CD8-positive, alpha-beta memory T cell (primary cell): Measurements from ENCODE around the gene KRT82. TPM values are rescaled to one million over a fixed set of nuclear protein-coding genes. Genes with fewer than 3 reads are reported as not detected.
A peak's percentile ranks its signal among the peaks of the same experiment; 100 is the strongest.

ENCODE experiments used
- CTCF ChIA-PET: fragments of 350-600 bp; sonication (Branson Sonifier 250); formaldehyde crosslinking; loops from one replicate; lab custom pipeline; 2021; ENCODE audit warnings: antibody characterized with exemption; lab: Charles Lee
- POLR2A ChIA-PET: fragments of 350-600 bp; sonication (Branson Sonifier 250); formaldehyde crosslinking; loops from one replicate; lab custom pipeline; 2021; ENCODE audit warnings: antibody characterized with exemption; lab: Charles Lee
- DNase-seq, 5 donors: peaks; one replicate each; pipeline versions ENCODE4 v3.0.0 to v3.0.0-alpha.2; 2020 to 2022; ENCODE audit warnings: mixed read lengths in 1 of 5
- H3K27ac ChIP-seq: one replicate; pipeline ENCODE4 v1.7.0; 2013; ENCODE audit warnings: low read depth, mild to moderate bottlenecking, low read length, moderate library complexity
- H3K27me3 ChIP-seq: 2 replicates; pipeline ENCODE4 v1.7.0; 2013; ENCODE audit warnings: low read length, mild to moderate bottlenecking; ENCODE audit not compliant: insufficient read depth, poor library complexity, severe bottlenecking
- H3K36me3 ChIP-seq: 2 replicates; pipeline ENCODE4 v1.7.0; 2013; ENCODE audit warnings: mild to moderate bottlenecking, low read length, moderate library complexity; ENCODE audit not compliant: insufficient read depth
- H3K4me1 ChIP-seq: 2 replicates; pipeline ENCODE4 v1.7.0; 2013; ENCODE audit warnings: mild to moderate bottlenecking, low read length, moderate library complexity; ENCODE audit not compliant: insufficient read depth
- H3K4me3 ChIP-seq: 2 replicates; pipeline ENCODE4 v1.7.0; 2013; ENCODE audit warnings: mild to moderate bottlenecking, low read length
- H3K9me3 ChIP-seq: 2 replicates; pipeline ENCODE4 v1.7.0; 2013; ENCODE audit warnings: mild to moderate bottlenecking, low read length
- H3K27ac Mint-ChIP-seq, 8 donors: one replicate each; pipeline ENCODE4 v1.8.0; 2020 to 2021; ENCODE audit warnings: mixed read lengths in 8 of 8, mild to moderate bottlenecking in 6 of 8, inconsistent platforms in 3 of 8, moderate library complexity in 3 of 8
- H3K27me3 Mint-ChIP-seq, 2 donors: one replicate each; pipeline ENCODE4 v1.8.0; 2020 to 2021; ENCODE audit warnings: mixed read lengths in 2 of 2, mild to moderate bottlenecking in 1 of 2, moderate library complexity in 1 of 2
- H3K36me3 Mint-ChIP-seq, 3 donors: one replicate each; pipeline ENCODE4 v1.8.0; 2020 to 2021; ENCODE audit warnings: mixed read lengths in 3 of 3, inconsistent platforms in 1 of 3, mild to moderate bottlenecking in 1 of 3
- H3K4me1 Mint-ChIP-seq, 3 donors: one replicate each; pipeline ENCODE4 v1.8.0; 2020 to 2021; ENCODE audit warnings: mixed read lengths in 3 of 3, inconsistent platforms in 1 of 3, mild to moderate bottlenecking in 1 of 3
- H3K4me3 Mint-ChIP-seq, 7 donors: one replicate each; pipeline ENCODE4 v1.8.0; 2020 to 2021; ENCODE audit warnings: mixed read lengths in 7 of 7, mild to moderate bottlenecking in 6 of 7, moderate library complexity in 4 of 7, inconsistent platforms in 2 of 7
- H3K9me3 Mint-ChIP-seq, 5 donors: one replicate each; pipeline ENCODE4 v1.8.0; 2020 to 2022; ENCODE audit warnings: mixed read lengths in 5 of 5, mild to moderate bottlenecking in 3 of 5, moderate library complexity in 2 of 5, inconsistent platforms in 1 of 5
- polyA plus RNA-seq: library from polyadenylated mRNA; unstranded; fragments of 300-500 nt; fragmentation: Illumina TruSeq; gene quantifications from one replicate; pipeline ENCODE4 v1.2.3, GENCODE V29; 2021
- total RNA-seq, 2 experiments: library from RNA; stranded (reverse); gene quantifications; one replicate each; pipeline ENCODE4 v1.2.3, GENCODE V29; 2021

KRT82 gene
- total and polyA plus RNA-seq, 3 experiments from 2014 or later: not detected

GRCh38 chr12:52364061-52364460, 42.1 kb downstream of the KRT82 start:
- ChIA-PET CTCF (interaction anchor here (1.3 kb wide), 1 partner anchor 36 kb away, joined by 3 read pairs; no protein-coding TSS in a partner anchor), POLR2A (no interaction called here)
- Histone ChIP-seq H3K36me3 (no peaks in the 10 kb centered on the region), H3K4me3 (no peak overlapping the region), H3K27ac (no peak overlapping the region), H3K9me3 (no peaks in the 10 kb centered on the region), H3K4me1 (peaks cover 9% of the 10 kb centered on the region), H3K27me3 (peaks cover 3% of the 10 kb centered on the region)
- no peak overlapping the region for H3K4me3 Mint-ChIP-seq
- DNase-seq: no peak
- H3K27ac Mint-ChIP-seq: no peak overlapping the region
- no peaks in the 10 kb centered on the region for H3K36me3 Mint-ChIP-seq
- peaks cover 14 to 20% of the 10 kb centered on the region in 2 donors for H3K27me3 Mint-ChIP-seq
- H3K9me3 Mint-ChIP-seq: no peaks in the 10 kb centered on the region
- H3K4me1 Mint-ChIP-seq: peaks cover 15 to 31% (median 26%) of the 10 kb centered on the region in 3 donors

- H3K9me3 Mint-ChIP-seq: no peaks in the 10 kb centered on the region
- DNase-seq: no peak
- Histone ChIP-seq H3K27ac (no peak overlapping the region), H3K27me3 (peaks cover 3% of the 10 kb centered on the region), H3K36me3 (no peaks in the 10 kb centered on the region), H3K4me1 (peaks cover 18% of the 10 kb centered on the region), H3K4me3 (no peak overlapping the region), H3K9me3 (no peaks in the 10 kb centered on the region)
- no peak overlapping the region for H3K27ac Mint-ChIP-seq
- H3K36me3 Mint-ChIP-seq: no peaks in the 10 kb centered on the region
- ChIA-PET CTCF (interaction anchor here (1.3 kb wide), 1 partner anchor 35 kb away, joined by 3 read pairs; no protein-coding TSS in a partner anchor), POLR2A (no interaction called here)
- peaks cover 24 to 40% (median 35%) of the 10 kb centered on the region in 3 donors for H3K4me1 Mint-ChIP-seq
- H3K27me3 Mint-ChIP-seq: peaks cover 8 to 14% of the 10 kb centered on the region in 2 donors
- H3K4me3 Mint-ChIP-seq: peak overlapping the region in 1 of 7 donors; percentile 70
Observed at GRCh38 chr12:52363111-52363679, 42.9 kb downstream of the KRT82 start.

- H3K4me1 Mint-ChIP-seq: peaks cover 28 to 48% (median 42%) of the 10 kb centered on the region in 3 donors
- ChIA-PET CTCF (interaction anchor here (1.6 to 2.6 kb wide), 5 partner anchors 10 to 518 kb away, joined by 4 to 13 read pairs (median 7); no protein-coding TSS in a partner anchor), POLR2A (no interaction called here)
- H3K27ac Mint-ChIP-seq: no peak overlapping the region
- H3K27me3 ChIP-seq: peaks cover 3% of the 10 kb centered on the region
- no peaks in the 10 kb centered on the region for H3K9me3 ChIP-seq
- peaks cover 22% of the 10 kb centered on the region for H3K4me1 ChIP-seq
- H3K36me3 ChIP-seq: no peaks in the 10 kb centered on the region
- no peaks in the 10 kb centered on the region for H3K9me3 Mint-ChIP-seq
- no peaks in the 10 kb centered on the region for H3K36me3 Mint-ChIP-seq
- H3K27me3 Mint-ChIP-seq: peaks cover 4 to 9% of the 10 kb centered on the region in 2 donors
- DNase-seq: no peak
- H3K4me3 Mint-ChIP-seq: no peak overlapping the region
- no peak overlapping the region for H3K4me3 ChIP-seq
- no peak overlapping the region for H3K27ac ChIP-seq
Observed at GRCh38 chr12:52362118-52362726, 43.9 kb downstream of the KRT82 start.

- peak overlapping the region in 3 of 8 donors; percentile 0 to 34 (median 3) for H3K27ac Mint-ChIP-seq
- ChIA-PET CTCF (interaction anchor here (1.6 to 2.6 kb wide), 5 partner anchors 10 to 518 kb away, joined by 4 to 13 read pairs (median 7); no protein-coding TSS in a partner anchor), POLR2A (no interaction called here)
Observed at GRCh38 chr12:52361553-52361952, 44.6 kb downstream of the KRT82 start.

GRCh38 chr12:52360663-52361271, 45.4 kb downstream of the KRT82 start:
- Mint-ChIP-seq H3K9me3 (no peaks in the 10 kb centered on the region), H3K27ac (peak overlapping the region in 1 of 8 donors; percentile 13), H3K27me3 (peaks cover 4 to 8% of the 10 kb centered on the region in 2 donors), H3K4me3 (no peak overlapping the region), H3K4me1 (peaks cover 28 to 48% (median 42%) of the 10 kb centered on the region in 3 donors), H3K36me3 (no peaks in the 10 kb centered on the region)
- no peak overlapping the region for H3K27ac ChIP-seq
- peaks cover 22% of the 10 kb centered on the region for H3K4me1 ChIP-seq
- peaks cover 3% of the 10 kb centered on the region for H3K27me3 ChIP-seq
- CTCF ChIA-PET: interaction anchor here (1.6 to 2.6 kb wide), 5 partner anchors 10 to 519 kb away, joined by 4 to 13 read pairs (median 7); no protein-coding TSS in a partner anchor
- H3K9me3 ChIP-seq: no peaks in the 10 kb centered on the region
- POLR2A ChIA-PET: no interaction called here
- DNase-seq: no peak
- H3K36me3 ChIP-seq: no peaks in the 10 kb centered on the region
- H3K4me3 ChIP-seq: no peak overlapping the region

More at GRCh38 chr12:52361553-52361952, 44.6 kb downstream of the KRT82 start:
- H3K27me3 Mint-ChIP-seq: peaks cover 4 to 8% of the 10 kb centered on the region in 2 donors
- Histone ChIP-seq H3K9me3 (no peaks in the 10 kb centered on the region), H3K27me3 (peaks cover 3% of the 10 kb centered on the region), H3K27ac (no peak overlapping the region), H3K36me3 (no peaks in the 10 kb centered on the region), H3K4me3 (no peak overlapping the region), H3K4me1 (peaks cover 22% of the 10 kb centered on the region)
- no peaks in the 10 kb centered on the region for H3K9me3 Mint-ChIP-seq
- H3K36me3 Mint-ChIP-seq: no peaks in the 10 kb centered on the region
- peak overlapping the region in 2 of 7 donors; percentile 1 to 17 for H3K4me3 Mint-ChIP-seq
- peaks cover 28 to 48% (median 42%) of the 10 kb centered on the region in 3 donors for H3K4me1 Mint-ChIP-seq
- DNase-seq: peak in 1 of 5 donors; percentile 13

- no peak overlapping the region for H3K4me3 Mint-ChIP-seq
- Histone ChIP-seq H3K36me3 (no peaks in the 10 kb centered on the region), H3K4me3 (no peak overlapping the region), H3K27ac (no peak overlapping the region), H3K27me3 (peaks cover 3% of the 10 kb centered on the region), H3K9me3 (no peaks in the 10 kb centered on the region), H3K4me1 (peaks cover 22% of the 10 kb centered on the region)
- H3K4me1 Mint-ChIP-seq: peaks cover 28 to 48% (median 42%) of the 10 kb centered on the region in 3 donors
- POLR2A ChIA-PET: no interaction called here
- CTCF ChIA-PET: interaction anchor here (2.1 to 2.6 kb wide), 4 partner anchors 9 to 520 kb away, joined by 6 to 13 read pairs (median 8); no protein-coding TSS in a partner anchor
- no peaks in the 10 kb centered on the region for H3K36me3 Mint-ChIP-seq
- no peaks in the 10 kb centered on the region for H3K9me3 Mint-ChIP-seq
- H3K27me3 Mint-ChIP-seq: peaks cover 5% of the 10 kb centered on the region in 2 donors
- no peak for DNase-seq
- peak overlapping the region in 1 of 8 donors; percentile 13 for H3K27ac Mint-ChIP-seq
Observed at GRCh38 chr12:52360106-52360662, 46.0 kb downstream of the KRT82 start.

- no peak for DNase-seq
Observed at GRCh38 chr12:52359621-52360061, 46.5 kb downstream of the KRT82 start.

More at GRCh38 chr12:52359621-52360061, 46.5 kb downstream of the KRT82 start:
- Mint-ChIP-seq H3K27ac (peak overlapping the region in 3 of 8 donors; percentile 1 to 74 (median 19)), H3K4me3 (no peak overlapping the region), H3K4me1 (peaks cover 28 to 48% (median 42%) of the 10 kb centered on the region in 3 donors), H3K27me3 (peaks cover 9 to 10% of the 10 kb centered on the region in 2 donors), H3K9me3 (no peaks in the 10 kb centered on the region), H3K36me3 (no peaks in the 10 kb centered on the region)
- Histone ChIP-seq H3K4me3 (no peak overlapping the region), H3K27ac (no peak overlapping the region), H3K36me3 (no peaks in the 10 kb centered on the region), H3K27me3 (peaks cover 3% of the 10 kb centered on the region), H3K9me3 (no peaks in the 10 kb centered on the region), H3K4me1 (peaks cover 22% of the 10 kb centered on the region)
- CTCF ChIA-PET: interaction anchor here (1.3 to 2.6 kb wide), 3 partner anchors 9 to 32 kb away, joined by 3 to 6 read pairs (median 6); no protein-coding TSS in a partner anchor
- POLR2A ChIA-PET: no interaction called here
